Caco-2 (cell line): ENCODE data around the gene C15orf40. TPM values are rescaled to one million over a fixed set of nuclear protein-coding genes. Genes with fewer than 3 reads are reported as not detected.
"Not testable (repeated sequence)": the region's sequence is repeated elsewhere in the genome, so short reads cannot be mapped to it uniquely, and the experiment has no call there.

Experiments
- BruUV-seq: library from RNA; stranded (reverse); fragments of 400-500 nt; replicated peaks from 2 replicates; lab custom pipeline; 2021; lab: Mats Ljungman, UMichigan
- CTCF ChIA-PET: fragments of 300-600 bp; sonication (Branson Sonifier 250); formaldehyde crosslinking; loops from one replicate; lab custom pipeline; 2022; ENCODE audit warnings: antibody characterized with exemption; lab: Charles Lee
- POLR2A ChIA-PET: fragments of 300-600 bp; sonication (Branson Sonifier 250); formaldehyde crosslinking; loops from one replicate; lab custom pipeline; 2022; ENCODE audit warnings: antibody characterized with exemption; lab: Charles Lee
- DNase-seq, 2 experiments: peaks; one replicate each; pipeline versions ENCODE4 v3.0.0 to v3.0.0-alpha.2; 2020 to 2022
- H3K27me3 ChIP-seq: replicated peaks from 2 replicates; pipeline ENCODE4 v1.6.0; 2011; ENCODE audit warnings: low read length; ENCODE audit not compliant: control insufficient read depth, insufficient read depth
- H3K36me3 ChIP-seq: 2 replicates; pipeline ENCODE4 v1.5.1; 2011; ENCODE audit warnings: low read length; ENCODE audit not compliant: control insufficient read depth, insufficient read depth
- H3K4me1 ChIP-seq: fragments of 250-450 bp; sonication (Bioruptor Pico); 2 replicates; pipeline ENCODE4 v1.5.1; 2020; ENCODE audit warnings: mild to moderate bottlenecking
- H3K4me3 ChIP-seq: 2 replicates; pipeline ENCODE4 v1.5.1; 2011; ENCODE audit warnings: low read depth, mild to moderate bottlenecking, control low read depth, low read length
- H3K9me3 ChIP-seq: fragments of 250-450 bp; sonication (Bioruptor Pico); 2 replicates; pipeline ENCODE4 v1.5.1; 2020; ENCODE audit warnings: mild to moderate bottlenecking, moderate library complexity
- H3K27ac Mint-ChIP-seq: one replicate; pipeline ENCODE4 v1.8.0; 2022; ENCODE audit warnings: mixed read lengths; ENCODE audit not compliant: unreplicated experiment
- H3K27me3 Mint-ChIP-seq: one replicate; pipeline ENCODE4 v1.8.0; 2022; ENCODE audit warnings: mixed read lengths; ENCODE audit not compliant: insufficient read depth, unreplicated experiment
- H3K36me3 Mint-ChIP-seq: one replicate; pipeline ENCODE4 v1.8.0; 2022; ENCODE audit warnings: mild to moderate bottlenecking, mixed read lengths; ENCODE audit not compliant: insufficient read depth, unreplicated experiment
- H3K4me1 Mint-ChIP-seq: one replicate; pipeline ENCODE4 v1.8.0; 2022; ENCODE audit warnings: low read depth, mixed read lengths; ENCODE audit not compliant: unreplicated experiment
- H3K4me3 Mint-ChIP-seq: one replicate; pipeline ENCODE4 v1.8.0; 2022; ENCODE audit warnings: mild to moderate bottlenecking, moderate library complexity, mixed read lengths; ENCODE audit not compliant: unreplicated experiment
- H3K9me3 Mint-ChIP-seq: one replicate; pipeline ENCODE4 v1.8.0; 2022; ENCODE audit warnings: mixed read lengths; ENCODE audit not compliant: unreplicated experiment
- CTCF ChIP-seq, 2 experiments: fragments of 200-600 bp in 1 of 2; IDR thresholded peaks; 1 replicate in 1 of 2; 2 replicates in 1 of 2; pipeline versions ENCODE4 v1.5.1 to v1.8.0; 2011 to 2022; ENCODE audit warnings: antibody characterized with exemption in 1 of 2, control low read depth in 1 of 2, inconsistent platforms in 1 of 2, low read depth in 1 of 2, low read length in 1 of 2, mild to moderate bottlenecking in 1 of 2, moderate library complexity in 1 of 2; ENCODE audit not compliant: insufficient read depth in 1 of 2, severe bottlenecking in 1 of 2, unreplicated experiment in 1 of 2
- intact Hi-C: fragments of 100-400 bp; cut with micrococcal nuclease; formaldehyde crosslinking; loops from one replicate; pipeline ENCODE4 v1.10.0; 2022; ENCODE audit not compliant: unreplicated experiment
- total RNA-seq: library from RNA; stranded (reverse); gene quantifications from 2 replicates; pipeline ENCODE4 v1.2.3, GENCODE V29; 2022

Gene C15orf40
- total RNA-seq, 1 experiment from 2014 or later: 27.2 TPM

- H3K36me3 Mint-ChIP-seq: peaks cover 74% of the 10 kb centered on the region
- BruUV-seq: no TSS peak
- no peaks in the 10 kb centered on the region for H3K4me1 Mint-ChIP-seq
- no peak overlapping the region for H3K4me3 Mint-ChIP-seq
- H3K36me3 ChIP-seq: no peaks in the 10 kb centered on the region; the same call in 1 of the 2 replicates
- no peaks in the 10 kb centered on the region for H3K9me3 Mint-ChIP-seq
- intact Hi-C loops: no loop called here
- no peaks in the 10 kb centered on the region for H3K27me3 Mint-ChIP-seq
- DNase-seq: no peak
- no peak for TF ChIP-seq CTCF (IDR thresholded peaks at IDR 0.05; ENCODE audit: insufficient read depth in 1 of 2, low read depth in 1 of 2, low read length in 1 of 2, severe bottlenecking in 1 of 2, unreplicated experiment in 1 of 2)
- H3K4me3 ChIP-seq: no peak overlapping the region
- H3K4me1 ChIP-seq: no peaks in the 10 kb centered on the region
- CTCF ChIA-PET: no interaction called here
- POLR2A ChIA-PET: no interaction called here
- no peak overlapping the region for H3K27ac Mint-ChIP-seq
- no peaks in the 10 kb centered on the region for H3K27me3 ChIP-seq
- no peaks in the 10 kb centered on the region for H3K9me3 ChIP-seq
Observed at GRCh38 chr15:83044156-83044555, 32.7 kb upstream of the C15orf40 start.

GRCh38 chr15:83039206-83039605 is 27.8 kb upstream of the C15orf40 start:
- H3K4me3 Mint-ChIP-seq: no peak overlapping the region
- Histone ChIP-seq H3K36me3 (no peaks in the 10 kb centered on the region), H3K4me3 (no peak overlapping the region), H3K27me3 (no peaks in the 10 kb centered on the region), H3K4me1 (no peaks in the 10 kb centered on the region), H3K9me3 (no peaks in the 10 kb centered on the region)
- H3K4me1 Mint-ChIP-seq: no peaks in the 10 kb centered on the region
- ChIA-PET POLR2A (no interaction called here), CTCF (no interaction called here)
- H3K27ac Mint-ChIP-seq: no peak overlapping the region
- no TSS peak for BruUV-seq
- H3K36me3 Mint-ChIP-seq: peaks cover 63% of the 10 kb centered on the region
- no peak for DNase-seq
- TF ChIP-seq CTCF (IDR thresholded peaks at IDR 0.05; ENCODE audit: insufficient read depth in 1 of 2, low read depth in 1 of 2, low read length in 1 of 2, severe bottlenecking in 1 of 2, unreplicated experiment in 1 of 2): no peak
- H3K27me3 Mint-ChIP-seq: no peaks in the 10 kb centered on the region
- intact Hi-C loops: no loop called here
- H3K9me3 Mint-ChIP-seq: no peaks in the 10 kb centered on the region

- no TSS peak for BruUV-seq
- CTCF ChIA-PET: no interaction called here
- no peaks in the 10 kb centered on the region for H3K27me3 Mint-ChIP-seq
- Histone ChIP-seq H3K9me3 (no peaks in the 10 kb centered on the region), H3K27me3 (no peaks in the 10 kb centered on the region), H3K36me3 (no peaks in the 10 kb centered on the region), H3K4me3 (no peak overlapping the region), H3K4me1 (no peaks in the 10 kb centered on the region)
- H3K36me3 Mint-ChIP-seq: peaks cover 61% of the 10 kb centered on the region
- intact Hi-C loops: no loop called here
- POLR2A ChIA-PET: no interaction called here
- no peak for TF ChIP-seq CTCF (IDR thresholded peaks at IDR 0.05; ENCODE audit: insufficient read depth in 1 of 2, low read depth in 1 of 2, low read length in 1 of 2, severe bottlenecking in 1 of 2, unreplicated experiment in 1 of 2)
- no peak overlapping the region for H3K27ac Mint-ChIP-seq
- DNase-seq: no peak
- no peaks in the 10 kb centered on the region for H3K4me1 Mint-ChIP-seq
- no peak overlapping the region for H3K4me3 Mint-ChIP-seq
- peaks cover 5% of the 10 kb centered on the region for H3K9me3 Mint-ChIP-seq
Observed at GRCh38 chr15:83036253-83036652, 24.8 kb upstream of the C15orf40 start.

- H3K27ac Mint-ChIP-seq, CTCF ChIA-PET, POLR2A ChIA-PET: not testable (repeated sequence)
Observed at GRCh38 chr15:83031234-83031633, 19.8 kb upstream of the C15orf40 start.

More at GRCh38 chr15:83031234-83031633, 19.8 kb upstream of the C15orf40 start:
- intact Hi-C loops, H3K4me1 Mint-ChIP-seq, H3K27me3 Mint-ChIP-seq, H3K9me3 ChIP-seq, H3K4me1 ChIP-seq, BruUV-seq, DNase-seq, H3K9me3 Mint-ChIP-seq, H3K4me3 ChIP-seq, H3K27me3 ChIP-seq, H3K36me3 ChIP-seq, H3K4me3 Mint-ChIP-seq: not testable (repeated sequence)
- H3K36me3 Mint-ChIP-seq: peaks cover 42% of the 10 kb centered on the region
